Neural cell (in vitro differentiated cells): Measurements from ENCODE around the gene PKP3.

Experiments
- CTCF ChIP-seq: fragments of 450-650 bp; IDR thresholded peaks from 2 replicates; pipeline ENCODE4 v1.5.1; 2014; ENCODE audit warnings: antibody characterized with exemption, mild to moderate bottlenecking, moderate library complexity; ENCODE audit not compliant: poor library complexity, severe bottlenecking
- EZH2 ChIP-seq: fragments of 200-600, 300-800 bp; shearing (Covaris generic), sonication (generic); IDR thresholded peaks from 2 replicates; pipeline ENCODE4 v1.6.1; 2014; ENCODE audit warnings: antibody characterized with exemption, low read length, borderline replicate concordance, mild to moderate bottlenecking; ENCODE audit not compliant: insufficient read depth, poor library complexity, severe bottlenecking
- POLR2AphosphoS5 ChIP-seq: IDR thresholded peaks from 2 replicates; pipeline ENCODE4 v1.6.1; 2012
- SMC3 ChIP-seq: fragments of 450-650 bp; conservative IDR thresholded peaks from 2 replicates; pipeline ENCODE4 v1.6.1; 2014; ENCODE audit warnings: antibody characterized with exemption, mild to moderate bottlenecking, moderate library complexity; ENCODE audit not compliant: poor library complexity
- TF ChIP-seq, protein P1 (sequence below): IDR thresholded peaks from 2 replicates; pipeline ENCODE4 v1.6.1; 2012; ENCODE audit warnings: borderline replicate concordance

GRCh38 chr11:377174-377865, 16.7 kb upstream of the PKP3 start:
- TF ChIP-seq, protein P1, sequence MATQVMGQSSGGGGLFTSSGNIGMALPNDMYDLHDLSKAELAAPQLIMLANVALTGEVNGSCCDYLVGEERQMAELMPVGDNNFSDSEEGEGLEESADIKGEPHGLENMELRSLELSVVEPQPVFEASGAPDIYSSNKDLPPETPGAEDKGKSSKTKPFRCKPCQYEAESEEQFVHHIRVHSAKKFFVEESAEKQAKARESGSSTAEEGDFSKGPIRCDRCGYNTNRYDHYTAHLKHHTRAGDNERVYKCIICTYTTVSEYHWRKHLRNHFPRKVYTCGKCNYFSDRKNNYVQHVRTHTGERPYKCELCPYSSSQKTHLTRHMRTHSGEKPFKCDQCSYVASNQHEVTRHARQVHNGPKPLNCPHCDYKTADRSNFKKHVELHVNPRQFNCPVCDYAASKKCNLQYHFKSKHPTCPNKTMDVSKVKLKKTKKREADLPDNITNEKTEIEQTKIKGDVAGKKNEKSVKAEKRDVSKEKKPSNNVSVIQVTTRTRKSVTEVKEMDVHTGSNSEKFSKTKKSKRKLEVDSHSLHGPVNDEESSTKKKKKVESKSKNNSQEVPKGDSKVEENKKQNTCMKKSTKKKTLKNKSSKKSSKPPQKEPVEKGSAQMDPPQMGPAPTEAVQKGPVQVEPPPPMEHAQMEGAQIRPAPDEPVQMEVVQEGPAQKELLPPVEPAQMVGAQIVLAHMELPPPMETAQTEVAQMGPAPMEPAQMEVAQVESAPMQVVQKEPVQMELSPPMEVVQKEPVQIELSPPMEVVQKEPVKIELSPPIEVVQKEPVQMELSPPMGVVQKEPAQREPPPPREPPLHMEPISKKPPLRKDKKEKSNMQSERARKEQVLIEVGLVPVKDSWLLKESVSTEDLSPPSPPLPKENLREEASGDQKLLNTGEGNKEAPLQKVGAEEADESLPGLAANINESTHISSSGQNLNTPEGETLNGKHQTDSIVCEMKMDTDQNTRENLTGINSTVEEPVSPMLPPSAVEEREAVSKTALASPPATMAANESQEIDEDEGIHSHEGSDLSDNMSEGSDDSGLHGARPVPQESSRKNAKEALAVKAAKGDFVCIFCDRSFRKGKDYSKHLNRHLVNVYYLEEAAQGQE, result no peak
- TF ChIP-seq CTCF, result no peak
- no peak for TF ChIP-seq POLR2AphosphoS5
- no peak for TF ChIP-seq EZH2
- no peak for TF ChIP-seq SMC3
